Loucy (cell line): ENCODE results near the gene MAN2A2.

Experiments
- H2AFZ ChIP-seq: fragments of 200-600 bp; sonication (generic); 2 replicates; pipeline ENCODE4 v1.6.0; 2016; ENCODE audit warnings: antibody characterized with exemption, mild to moderate bottlenecking, low read length, moderate library complexity
- H3F3A ChIP-seq: fragments of 200-600 bp; 2 replicates; pipeline ENCODE4 v1.6.0; 2016; ENCODE audit warnings: antibody characterized with exemption, low read depth, mild to moderate bottlenecking
- H3K27me3 ChIP-seq: fragments of 200-600 bp; sonication (generic); 2 replicates; pipeline ENCODE4 v1.6.1; 2014; ENCODE audit warnings: low read length, mild to moderate bottlenecking; ENCODE audit not compliant: insufficient read depth, poor library complexity, severe bottlenecking
- H3K36me3 ChIP-seq: fragments of 200-600 bp; sonication (generic); 2 replicates; pipeline ENCODE4 v1.6.1; 2016; ENCODE audit warnings: low read length; ENCODE audit not compliant: insufficient read depth
- H3K4me1 ChIP-seq: fragments of 200-600 bp; sonication (generic); 2 replicates; pipeline ENCODE4 v1.5.1; 2014; ENCODE audit warnings: low read length, mild to moderate bottlenecking; ENCODE audit not compliant: insufficient read depth, poor library complexity, severe bottlenecking
- H3K4me2 ChIP-seq: fragments of 200-600 bp; sonication (generic); 2 replicates; pipeline ENCODE4 v1.6.0; 2014; ENCODE audit warnings: antibody characterized with exemption, low read length, low read depth, mild to moderate bottlenecking; ENCODE audit not compliant: poor library complexity, severe bottlenecking
- H3K4me3 ChIP-seq: fragments of 200-600 bp; sonication (generic); 2 replicates; pipeline ENCODE4 v1.5.1; 2014; ENCODE audit warnings: low read length, mild to moderate bottlenecking, mixed read lengths; ENCODE audit not compliant: poor library complexity, severe bottlenecking
- H3K79me2 ChIP-seq: fragments of 200-600 bp; sonication (generic); 2 replicates; pipeline ENCODE4 v1.6.1; 2014; ENCODE audit warnings: low read length; ENCODE audit not compliant: insufficient read depth
- H3K9ac ChIP-seq: fragments of 200-600 bp; sonication (generic); 2 replicates; pipeline ENCODE4 v1.6.0; 2014; ENCODE audit warnings: mild to moderate bottlenecking, low read depth, low read length, moderate library complexity; ENCODE audit not compliant: poor library complexity, severe bottlenecking
- H3K9me2 ChIP-seq: fragments of 200-600 bp; sonication (generic); replicated peaks from 2 replicates; pipeline ENCODE4 v1.6.1; 2016; ENCODE audit warnings: low read depth, low read length, mixed read lengths
- H3K9me3 ChIP-seq: fragments of 200-600 bp; sonication (generic); 2 replicates; pipeline ENCODE4 v1.6.1; 2014; ENCODE audit warnings: mild to moderate bottlenecking, antibody characterized with exemption, low read length, low read depth; ENCODE audit not compliant: insufficient read depth
- H4K20me1 ChIP-seq: fragments of 200-600 bp; sonication (generic); 2 replicates; pipeline ENCODE4 v1.6.0; 2014; ENCODE audit warnings: antibody characterized with exemption, low read length, mild to moderate bottlenecking; ENCODE audit not compliant: insufficient read depth, poor library complexity, severe bottlenecking
- EZH2phosphoT487 ChIP-seq: fragments of 200-600 bp; IDR thresholded peaks from 2 replicates; pipeline ENCODE4 v1.6.1; 2018; ENCODE audit warnings: antibody characterized with exemption, mild to moderate bottlenecking, moderate library complexity, borderline replicate concordance
- TF ChIP-seq, protein P1 (sequence below): fragments of 200-600 bp; sonication (generic); conservative IDR thresholded peaks from 2 replicates; pipeline ENCODE4 v1.5.1; 2014; ENCODE audit warnings: mild to moderate bottlenecking, antibody characterized with exemption, low read length

MAN2A2 gene

GRCh38 chr15:90911906-90912769 is 9.0 kb downstream of the MAN2A2 start:
- no peaks in the 10 kb centered on the region for H3K79me2 ChIP-seq
- H4K20me1 ChIP-seq: no peaks in the 10 kb centered on the region
- H3K9ac ChIP-seq: no peak overlapping the region
- H3K4me1 ChIP-seq: no peaks in the 10 kb centered on the region
- peaks cover 21% of the 10 kb centered on the region; the same call in 1 of the 2 replicates for H3K36me3 ChIP-seq
- no peaks in the 10 kb centered on the region for H3K27me3 ChIP-seq
- no peak overlapping the region for H3K4me3 ChIP-seq
- no peaks in the 10 kb centered on the region for H3K9me3 ChIP-seq
- H3F3A ChIP-seq: no peaks in the 10 kb centered on the region
- H2AFZ ChIP-seq: no peak overlapping the region
- no peak overlapping the region for H3K4me2 ChIP-seq
- TF ChIP-seq, protein P1, sequence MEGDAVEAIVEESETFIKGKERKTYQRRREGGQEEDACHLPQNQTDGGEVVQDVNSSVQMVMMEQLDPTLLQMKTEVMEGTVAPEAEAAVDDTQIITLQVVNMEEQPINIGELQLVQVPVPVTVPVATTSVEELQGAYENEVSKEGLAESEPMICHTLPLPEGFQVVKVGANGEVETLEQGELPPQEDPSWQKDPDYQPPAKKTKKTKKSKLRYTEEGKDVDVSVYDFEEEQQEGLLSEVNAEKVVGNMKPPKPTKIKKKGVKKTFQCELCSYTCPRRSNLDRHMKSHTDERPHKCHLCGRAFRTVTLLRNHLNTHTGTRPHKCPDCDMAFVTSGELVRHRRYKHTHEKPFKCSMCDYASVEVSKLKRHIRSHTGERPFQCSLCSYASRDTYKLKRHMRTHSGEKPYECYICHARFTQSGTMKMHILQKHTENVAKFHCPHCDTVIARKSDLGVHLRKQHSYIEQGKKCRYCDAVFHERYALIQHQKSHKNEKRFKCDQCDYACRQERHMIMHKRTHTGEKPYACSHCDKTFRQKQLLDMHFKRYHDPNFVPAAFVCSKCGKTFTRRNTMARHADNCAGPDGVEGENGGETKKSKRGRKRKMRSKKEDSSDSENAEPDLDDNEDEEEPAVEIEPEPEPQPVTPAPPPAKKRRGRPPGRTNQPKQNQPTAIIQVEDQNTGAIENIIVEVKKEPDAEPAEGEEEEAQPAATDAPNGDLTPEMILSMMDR: no peak
- no peak for TF ChIP-seq EZH2phosphoT487
- no peaks in the 10 kb centered on the region for H3K9me2 ChIP-seq

- TF ChIP-seq, protein P1: no peak
- TF ChIP-seq EZH2phosphoT487: no peak
- no peak overlapping the region for H3K9ac ChIP-seq
- no peaks in the 10 kb centered on the region for H4K20me1 ChIP-seq
- no peaks in the 10 kb centered on the region for H3F3A ChIP-seq
- H3K9me3 ChIP-seq: no peaks in the 10 kb centered on the region
- no peaks in the 10 kb centered on the region for H3K4me1 ChIP-seq
- peaks cover 21% of the 10 kb centered on the region; the same call in 1 of the 2 replicates for H3K36me3 ChIP-seq
- no peak overlapping the region for H3K4me2 ChIP-seq
- H3K27me3 ChIP-seq: no peaks in the 10 kb centered on the region
- no peak overlapping the region for H3K4me3 ChIP-seq
- no peaks in the 10 kb centered on the region for H3K79me2 ChIP-seq
- no peak overlapping the region for H2AFZ ChIP-seq
- H3K9me2 ChIP-seq: no peaks in the 10 kb centered on the region
Measured at GRCh38 chr15:90912770-90913075, 9.6 kb downstream of the MAN2A2 start.

- Histone ChIP-seq H3K4me1 (no peaks in the 10 kb centered on the region), H3K9ac (no peak overlapping the region), H3K36me3 (peaks cover 23% of the 10 kb centered on the region; the same call in 1 of the 2 replicates), H3K9me2 (no peaks in the 10 kb centered on the region), H3F3A (no peaks in the 10 kb centered on the region), H2AFZ (no peak overlapping the region), H3K9me3 (no peaks in the 10 kb centered on the region), H3K79me2 (no peaks in the 10 kb centered on the region), H3K27me3 (no peaks in the 10 kb centered on the region), H3K4me2 (no peak overlapping the region), H4K20me1 (no peaks in the 10 kb centered on the region), H3K4me3 (no peak overlapping the region)
- no peak for TF ChIP-seq EZH2phosphoT487
- TF ChIP-seq, protein P1: no peak
Measured at GRCh38 chr15:90913398-90913944, 10.4 kb downstream of the MAN2A2 start.
